Measurements from ENCODE around the gene NFYB. TPM values are rescaled to one million over a fixed set of nuclear protein-coding genes. Genes with fewer than 3 reads are reported as not detected.
A peak's percentile ranks its signal among the peaks of the same experiment; 100 is the strongest.
"Not testable (repeated sequence)": the region's sequence is repeated elsewhere in the genome, so short reads cannot be mapped to it uniquely, and the experiment has no call there.

The NFYB gene
- total RNA-seq, 2 experiments from 2014 or later = 23.8 to 24.2 TPM

GRCh38 chr12:104171785-104172569 is 34.0 kb upstream of the NFYB start:
- CTCF ChIA-PET = no interaction called here
- ATAC-seq = no peak

GRCh38 chr12:104168596-104168995 is 30.6 kb upstream of the NFYB start:
- Mint-ChIP-seq H3K27ac (no peak overlapping the region), H3K9me3 (ENCODE audit: low read depth) (no peaks in the 10 kb centered on the region), H3K4me3 (no peak overlapping the region), H3K4me1 (no peaks in the 10 kb centered on the region), H3K27me3 (peaks cover 10% of the 10 kb centered on the region), H3K36me3 (no peaks in the 10 kb centered on the region)
- no peak for ATAC-seq
- no peak for DNase-seq
- CTCF ChIA-PET = no interaction called here

More at GRCh38 chr12:104171785-104172569, 34.0 kb upstream of the NFYB start:
- Mint-ChIP-seq H3K36me3 (no peaks in the 10 kb centered on the region), H3K27ac (no peak overlapping the region), H3K27me3 (peaks cover 15% of the 10 kb centered on the region), H3K4me3 (no peak overlapping the region), H3K9me3 (ENCODE audit: low read depth) (no peaks in the 10 kb centered on the region), H3K4me1 (no peaks in the 10 kb centered on the region)
- DNase-seq = no peak

GRCh38 chr12:104167519-104168458 is 29.8 kb upstream of the NFYB start:
- H3K27me3 Mint-ChIP-seq = peaks cover 10% of the 10 kb centered on the region
- H3K36me3 Mint-ChIP-seq = no peaks in the 10 kb centered on the region
- DNase-seq (no peak), ATAC-seq (no peak)
- H3K27ac Mint-ChIP-seq = no peak overlapping the region
- CTCF ChIA-PET = no interaction called here
- H3K9me3 Mint-ChIP-seq (ENCODE audit: low read depth) = no peaks in the 10 kb centered on the region
- no peak overlapping the region for H3K4me3 Mint-ChIP-seq
- no peaks in the 10 kb centered on the region for H3K4me1 Mint-ChIP-seq

GRCh38 chr12:104166465-104166864 is 28.5 kb upstream of the NFYB start:
- no peak for DNase-seq
- CTCF ChIA-PET = no interaction called here
- no peak for ATAC-seq
- no peaks in the 10 kb centered on the region for H3K4me1 Mint-ChIP-seq
- H3K9me3 Mint-ChIP-seq (ENCODE audit: low read depth) = no peaks in the 10 kb centered on the region
- no peak overlapping the region for H3K27ac Mint-ChIP-seq
- H3K27me3 Mint-ChIP-seq = peaks cover 13% of the 10 kb centered on the region
- H3K36me3 Mint-ChIP-seq = no peaks in the 10 kb centered on the region
- H3K4me3 Mint-ChIP-seq = no peak overlapping the region

- DNase-seq (no peak), ATAC-seq (no peak)
- Mint-ChIP-seq H3K27ac (no peak overlapping the region), H3K27me3 (peaks cover 13% of the 10 kb centered on the region), H3K36me3 (no peaks in the 10 kb centered on the region), H3K4me3 (no peak overlapping the region), H3K9me3 (ENCODE audit: low read depth) (no peaks in the 10 kb centered on the region), H3K4me1 (no peaks in the 10 kb centered on the region)
- CTCF ChIA-PET = no interaction called here
These were observed 27.8 kb upstream of the NFYB start for GRCh38 chr12:104165801-104166200.

GRCh38 chr12:104164634-104165033 is 26.6 kb upstream of the NFYB start:
- Mint-ChIP-seq H3K4me1 (no peaks in the 10 kb centered on the region), H3K9me3 (ENCODE audit: low read depth) (no peaks in the 10 kb centered on the region), H3K36me3 (no peaks in the 10 kb centered on the region), H3K27me3 (peaks cover 12% of the 10 kb centered on the region), H3K27ac (no peak overlapping the region), H3K4me3 (no peak overlapping the region)
- no peak for DNase-seq
- no peak for ATAC-seq
- CTCF ChIA-PET = no interaction called here

- Mint-ChIP-seq H3K27ac (no peak overlapping the region), H3K27me3 (peaks cover 9% of the 10 kb centered on the region), H3K4me1 (no peaks in the 10 kb centered on the region), H3K4me3 (no peak overlapping the region), H3K9me3 (ENCODE audit: low read depth) (no peaks in the 10 kb centered on the region), H3K36me3 (no peaks in the 10 kb centered on the region)
- DNase-seq (no peak), ATAC-seq (no peak)
- CTCF ChIA-PET = no interaction called here
These were observed 25.6 kb upstream of the NFYB start for GRCh38 chr12:104163631-104164030.

- ATAC-seq; DNase-seq; CTCF ChIA-PET; H3K9me3 Mint-ChIP-seq (ENCODE audit: low read depth); H3K4me3 Mint-ChIP-seq; H3K27me3 Mint-ChIP-seq; H3K36me3 Mint-ChIP-seq; H3K4me1 Mint-ChIP-seq; H3K27ac Mint-ChIP-seq: not testable (repeated sequence)
These were observed 25.0 kb upstream of the NFYB start for GRCh38 chr12:104163028-104163427.

GRCh38 chr12:104155711-104156555 is 17.9 kb upstream of the NFYB start:
- Mint-ChIP-seq H3K27ac (no peak overlapping the region), H3K36me3 (no peaks in the 10 kb centered on the region), H3K4me3 (no peak overlapping the region), H3K9me3 (ENCODE audit: low read depth) (no peaks in the 10 kb centered on the region), H3K27me3 (peaks cover 14% of the 10 kb centered on the region), H3K4me1 (peaks cover 7% of the 10 kb centered on the region)
- CTCF ChIA-PET = no interaction called here
- ATAC-seq (no peak), DNase-seq (no peak)

GRCh38 chr12:104154806-104155205 is 16.8 kb upstream of the NFYB start:
- Mint-ChIP-seq H3K36me3 (no peaks in the 10 kb centered on the region), H3K27me3 (peaks cover 12% of the 10 kb centered on the region), H3K9me3 (ENCODE audit: low read depth) (no peaks in the 10 kb centered on the region), H3K4me3 (no peak overlapping the region), H3K4me1 (peaks cover 7% of the 10 kb centered on the region), H3K27ac (no peak overlapping the region)
- CTCF ChIA-PET = no interaction called here
- no peak for ATAC-seq
- DNase-seq = no peak

- peak overlapping the region; percentile 6 for H3K27ac Mint-ChIP-seq
- ATAC-seq (peak; percentile 27), DNase-seq (no peak)
- H3K4me3 Mint-ChIP-seq = no peak overlapping the region
- peaks cover 7% of the 10 kb centered on the region for H3K4me1 Mint-ChIP-seq
- CTCF ChIA-PET = no interaction called here
- H3K9me3 Mint-ChIP-seq (ENCODE audit: low read depth) = no peaks in the 10 kb centered on the region
- no peaks in the 10 kb centered on the region for H3K36me3 Mint-ChIP-seq
- peaks cover 16% of the 10 kb centered on the region for H3K27me3 Mint-ChIP-seq
These were observed 16.3 kb upstream of the NFYB start for GRCh38 chr12:104154286-104154685.

GRCh38 chr12:104152685-104153241 is 14.8 kb upstream of the NFYB start:
- peaks cover 26% of the 10 kb centered on the region for H3K27me3 Mint-ChIP-seq
- CTCF ChIA-PET = no interaction called here
- no peak overlapping the region for H3K27ac Mint-ChIP-seq
- ATAC-seq (no peak), DNase-seq (no peak)
- H3K4me3 Mint-ChIP-seq = no peak overlapping the region
- no peaks in the 10 kb centered on the region for H3K36me3 Mint-ChIP-seq
- peaks cover 7% of the 10 kb centered on the region for H3K4me1 Mint-ChIP-seq
- H3K9me3 Mint-ChIP-seq (ENCODE audit: low read depth) = no peaks in the 10 kb centered on the region

GRCh38 chr12:104150416-104150815 is 12.4 kb upstream of the NFYB start:
- ATAC-seq = no peak
- Mint-ChIP-seq H3K4me1 (peaks cover 7% of the 10 kb centered on the region), H3K27ac (no peak overlapping the region), H3K27me3 (peaks cover 34% of the 10 kb centered on the region), H3K9me3 (ENCODE audit: low read depth) (no peaks in the 10 kb centered on the region), H3K4me3 (no peak overlapping the region), H3K36me3 (peaks cover 1% of the 10 kb centered on the region)
- DNase-seq = no peak
- CTCF ChIA-PET = no interaction called here

All from activated CD8-positive, alpha-beta memory T cell treated with anti-CD3 and anti-CD28 coated beads, Interleukin-2, amount 10 ng/mL, durations not matched to agents 7 days and 5 days (primary cell).